GM19452 (cell line): ENCODE results near the gene ANK3.

Experiments
- ATAC-seq: cut with Tn5 transposase; IDR thresholded peaks from one replicate; pipeline ENCODE4 v1.9.1; 2021; ENCODE audit not compliant: unreplicated experiment

Gene ANK3

DNA sequence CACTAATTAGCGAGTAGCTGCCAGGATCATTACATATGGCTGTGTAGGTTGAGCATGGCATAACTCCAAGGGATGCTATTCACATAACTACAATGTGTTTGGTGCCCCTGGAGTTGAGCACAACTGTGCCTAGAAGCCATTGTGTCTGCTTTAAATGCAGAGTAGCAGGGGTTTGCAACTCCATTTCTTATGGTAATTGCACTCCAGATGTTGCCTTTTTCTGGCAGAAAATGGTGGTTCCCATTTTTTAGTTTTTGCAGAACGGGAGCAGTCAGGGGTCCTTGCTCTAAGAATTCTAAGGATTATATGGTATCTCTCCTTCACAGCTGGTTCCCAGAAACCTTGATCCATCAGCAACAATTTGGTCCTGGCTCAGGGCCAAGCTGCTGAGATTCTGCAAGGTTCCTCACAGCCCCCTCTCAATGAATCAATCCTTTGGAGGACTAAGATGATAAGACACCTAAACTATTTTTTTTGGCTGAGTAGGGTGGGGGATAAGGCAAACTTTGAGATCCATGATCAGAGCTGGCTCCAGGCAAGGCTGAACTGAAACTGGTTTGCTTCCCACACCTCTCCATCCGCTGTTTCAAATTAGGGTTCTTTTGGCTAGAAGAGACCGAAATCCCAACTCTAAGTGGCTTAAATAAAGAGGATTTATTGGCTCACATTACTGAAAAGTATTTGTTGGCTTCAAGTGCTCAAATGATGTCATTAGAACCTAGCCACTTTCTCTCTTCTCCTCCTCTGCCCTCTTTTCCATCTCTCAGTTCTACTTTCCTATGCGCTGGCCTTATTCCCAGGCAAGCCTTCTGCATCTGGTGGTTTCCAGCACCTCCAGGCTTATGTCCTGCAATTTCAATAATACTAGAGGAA lies 385.8 kb downstream of the ANK3 start:
- ATAC-seq = no peak

- ATAC-seq = no peak
These were observed 388.9 kb downstream of the ANK3 start for GRCh38 chr10:60000747-60001146.

DNA sequence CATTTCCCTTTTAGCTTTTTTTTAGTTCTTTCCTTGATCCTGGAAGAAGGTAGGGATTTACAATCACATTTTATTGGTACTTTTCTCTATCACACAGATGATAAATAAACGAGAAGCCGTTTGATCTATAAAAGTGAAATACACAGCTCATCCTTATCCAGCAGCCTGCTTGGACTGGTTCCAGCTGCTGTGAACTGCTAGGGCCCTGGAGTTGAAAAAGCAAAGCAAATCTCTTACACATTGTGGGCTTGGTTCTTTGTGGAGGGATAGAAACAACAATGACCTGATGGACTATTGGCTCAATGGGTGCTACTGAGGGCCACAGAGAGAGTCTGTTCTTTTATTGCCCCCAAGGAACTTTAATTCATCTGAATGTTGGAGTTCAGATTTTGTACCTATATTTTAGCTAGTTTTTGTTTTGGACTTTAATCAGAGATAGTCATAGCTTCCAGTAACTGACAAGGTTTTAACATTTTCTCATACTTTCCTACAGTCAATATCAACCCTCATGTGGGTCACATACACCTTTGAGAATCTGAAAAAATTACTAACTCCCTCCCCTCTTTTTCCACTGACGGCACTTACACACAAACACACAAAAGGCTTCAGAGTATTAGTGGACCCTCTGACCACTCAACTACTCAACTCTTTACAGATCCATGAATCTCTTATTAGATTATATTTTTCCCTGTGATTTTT lies 391.7 kb downstream of the ANK3 start:
- ATAC-seq = no peak

- ATAC-seq = no peak
These were observed 393.8 kb downstream of the ANK3 start for GRCh38 chr10:59995862-59996261.

DNA sequence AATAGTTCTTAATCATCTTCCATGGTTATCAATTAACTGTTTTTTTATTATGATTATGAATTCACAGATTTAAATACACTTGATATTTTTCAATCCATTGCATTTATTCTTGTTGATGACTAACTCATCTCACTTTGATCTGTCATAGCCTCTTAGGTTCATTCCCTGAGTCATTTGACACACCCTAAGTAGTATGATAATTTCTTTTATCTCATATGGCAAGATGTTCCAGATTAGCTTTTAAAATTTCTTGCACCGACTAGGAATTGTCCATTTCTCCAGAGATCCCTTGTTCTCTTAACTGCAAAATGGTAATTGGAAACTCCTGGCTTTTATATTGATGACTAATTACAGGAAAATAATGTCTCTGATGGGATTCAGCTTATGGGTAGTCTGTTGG lies 395.7 kb downstream of the ANK3 start:
- no peak for ATAC-seq

DNA sequence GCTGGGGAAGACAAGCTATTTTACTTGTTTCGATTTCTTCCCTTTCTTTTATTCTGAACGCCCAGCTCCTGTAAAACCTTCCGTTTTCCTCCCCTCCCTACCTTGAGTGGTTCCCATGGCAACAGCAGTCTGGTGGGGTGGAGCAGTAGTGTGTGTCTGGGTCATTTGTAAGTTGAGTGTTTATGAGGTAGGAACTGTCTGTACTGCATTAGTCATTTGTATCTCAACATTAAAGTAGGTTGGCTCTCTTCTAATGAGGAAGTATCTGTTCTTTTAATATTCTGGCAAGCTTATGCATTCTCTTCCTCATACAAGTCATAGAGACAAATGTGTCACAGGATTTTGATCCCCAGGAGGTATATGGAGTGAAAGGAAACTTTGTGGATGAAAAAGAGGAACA lies 398.0 kb downstream of the ANK3 start:
- ATAC-seq = no peak

DNA sequence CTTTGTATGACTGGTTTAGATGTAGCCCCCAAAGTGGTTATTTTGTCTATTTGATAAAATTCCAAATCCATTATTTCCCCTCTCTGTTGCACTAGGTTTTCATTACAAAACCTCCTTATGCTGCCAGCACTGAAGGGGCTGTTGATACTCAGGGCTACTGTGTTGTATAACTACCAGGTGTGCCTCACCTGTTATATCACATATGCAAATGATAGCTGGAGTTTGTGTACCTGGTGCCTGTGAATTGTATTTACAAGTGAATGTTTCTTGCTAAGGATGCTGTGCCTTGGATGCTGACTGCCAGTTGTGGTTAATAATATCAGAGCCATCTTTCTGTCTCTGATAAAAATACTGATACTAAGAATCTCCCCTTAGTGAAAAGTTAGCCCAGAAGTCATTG lies 398.6 kb downstream of the ANK3 start:
- no peak for ATAC-seq

GRCh38 chr10:59985639-59986038 lies 404.0 kb downstream of the ANK3 start:
- ATAC-seq = no peak

DNA sequence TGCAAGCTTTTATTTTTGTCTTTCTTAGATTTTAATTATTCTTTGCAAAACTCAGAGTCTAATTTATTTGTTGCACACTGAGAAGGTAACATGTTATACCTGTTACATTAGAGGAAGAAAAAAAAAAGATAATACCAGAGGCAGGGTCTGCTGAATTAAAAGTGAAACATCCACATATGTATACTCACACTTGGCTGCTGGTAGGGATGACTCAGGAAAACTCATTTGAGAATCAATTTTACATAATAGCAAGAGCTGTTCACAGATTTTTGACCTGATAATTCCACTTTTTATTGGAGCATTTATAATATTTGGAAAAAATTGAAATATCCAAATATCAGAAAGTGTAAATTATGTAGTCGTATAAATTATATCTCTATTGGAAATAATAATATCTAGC lies 405.3 kb downstream of the ANK3 start:
- no peak for ATAC-seq

DNA sequence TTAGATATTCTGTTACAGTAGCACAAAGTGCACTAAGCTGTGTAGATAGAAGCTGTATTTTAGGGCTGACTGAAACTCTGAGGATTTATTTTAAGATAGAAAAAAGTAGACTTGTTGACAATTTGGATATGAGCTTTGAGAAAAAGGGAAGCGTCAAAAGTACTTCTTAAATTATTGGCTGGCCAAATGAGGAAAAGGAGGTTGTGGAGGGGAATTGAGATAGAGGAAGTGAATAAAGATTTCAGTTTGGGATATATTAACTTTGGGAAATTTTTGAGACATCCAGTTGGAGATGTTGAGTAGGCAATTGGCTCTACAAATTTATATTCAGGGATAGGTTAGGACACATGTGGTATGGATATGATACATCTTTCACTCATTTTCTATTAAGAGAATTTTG lies 409.3 kb downstream of the ANK3 start:
- no peak for ATAC-seq

DNA sequence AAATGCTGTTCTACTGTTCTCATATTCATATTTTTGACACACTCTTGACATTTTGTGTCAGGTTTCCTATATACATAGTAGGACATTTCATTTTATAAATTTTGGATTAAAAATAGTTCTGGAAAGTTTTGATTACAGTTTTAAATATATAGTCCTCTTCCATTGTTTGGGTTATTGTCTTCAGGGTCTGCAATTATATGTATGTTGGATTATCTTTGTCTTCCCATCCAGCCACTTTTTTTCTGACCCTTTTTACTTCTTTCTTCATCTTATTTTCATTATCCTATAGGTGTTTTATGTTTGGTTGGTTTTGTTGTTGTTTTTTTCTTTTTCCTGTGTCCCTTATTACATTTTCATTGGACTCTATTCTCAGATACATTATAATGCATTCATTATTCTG lies 412.2 kb downstream of the ANK3 start:
- no peak for ATAC-seq

DNA sequence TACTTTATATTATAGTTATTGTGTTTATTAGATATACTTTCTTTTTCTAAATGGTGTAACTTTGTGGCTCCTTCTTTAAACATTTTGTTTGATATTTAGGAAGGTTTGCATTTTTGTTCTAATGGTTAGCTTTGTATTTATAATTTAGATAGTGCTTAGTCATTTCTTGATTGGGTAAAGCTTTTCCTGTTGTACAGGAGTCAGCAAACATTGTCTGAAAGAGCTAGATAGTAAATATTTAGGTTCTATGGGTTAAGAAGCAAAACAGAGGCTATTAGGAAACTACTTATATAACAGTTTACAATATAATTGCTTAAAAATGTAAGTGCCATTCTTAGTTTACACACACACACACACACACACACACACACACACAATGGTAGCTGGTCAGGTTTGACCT lies 412.8 kb downstream of the ANK3 start:
- ATAC-seq = no peak
